ENCODE data around the gene FGF7. TPM values are rescaled to one million over a fixed set of nuclear protein-coding genes. Genes with fewer than 3 reads are reported as not detected.

FGF7 gene
- total and polyA plus RNA-seq, 2 donors (not counting 1 experiment from before 2014, with no cell fraction given) = 61.5 to 488 TPM

- no peaks in the 10 kb centered on the region for H4K20me1 ChIP-seq (ENCODE audit: control insufficient read depth, extremely low read depth, insufficient read depth, low read length)
- no peak overlapping the region for H3K4me3 ChIP-seq (replicated peaks in 1 of 4; ENCODE audit: control extremely low read depth in 1 of 4, insufficient read depth in 1 of 4, low read depth in 3 of 4, low read length in 4 of 4)
- H3K4me1 ChIP-seq (ENCODE audit: control insufficient read depth, extremely low read depth, insufficient read depth, low read length) = peaks cover 13% of the 10 kb centered on the region
- no peaks in the 10 kb centered on the region for H3K9me3 ChIP-seq (ENCODE audit: control insufficient read depth, insufficient read depth, low read depth, low read length)
- DNase-seq (ENCODE audit: low read depth in 2 of 2) = peak in 1 of 2 donors; percentile 42
- no peaks in the 10 kb centered on the region for H3K27me3 ChIP-seq (ENCODE audit: control insufficient read depth, insufficient read depth, low read length)
- no peak overlapping the region for H2AFZ ChIP-seq (ENCODE audit: low read length)
- H3K4me2 ChIP-seq (ENCODE audit: extremely low read depth, insufficient read depth, low read length) = no peak overlapping the region
- no peak overlapping the region for H3K27ac ChIP-seq (ENCODE audit: insufficient read depth, low read length)
- H3K36me3 ChIP-seq (ENCODE audit: control insufficient read depth, insufficient read depth, low read length) = no peaks in the 10 kb centered on the region
- no peaks in the 10 kb centered on the region for H3K79me2 ChIP-seq (ENCODE audit: control insufficient read depth, insufficient read depth, low read length)
- no peak overlapping the region for H3K9ac ChIP-seq (ENCODE audit: insufficient read depth, low read length)
- no peak for TF ChIP-seq CTCF (conservative IDR thresholded peaks at IDR 0.05 in 1 of 2, IDR thresholded peaks at IDR 0.05 in 1 of 2; ENCODE audit: low read depth in 1 of 2, low read length in 2 of 2)
- no peak for TF ChIP-seq EZH2 (IDR thresholded peaks at IDR 0.05; ENCODE audit: low read length, missing control alignments)
Observed at GRCh38 chr15:49494842-49495241, 71.8 kb downstream of the FGF7 start.

GRCh38 chr15:49495993-49496753, 73.1 kb downstream of the FGF7 start:
- DNase-seq (ENCODE audit: low read depth in 2 of 2) = peak; percentile 60 to 77

GRCh38 chr15:49501586-49501985, 78.5 kb downstream of the FGF7 start:
- Histone ChIP-seq H3K36me3 (ENCODE audit: control insufficient read depth, insufficient read depth, low read length) (no peaks in the 10 kb centered on the region), H3K9ac (ENCODE audit: insufficient read depth, low read length) (no peak overlapping the region)

More at GRCh38 chr15:49495993-49496753, 73.1 kb downstream of the FGF7 start:
- no peaks in the 10 kb centered on the region for H3K36me3 ChIP-seq (ENCODE audit: control insufficient read depth, insufficient read depth, low read length)
- peaks cover 13% of the 10 kb centered on the region for H3K4me1 ChIP-seq (ENCODE audit: control insufficient read depth, extremely low read depth, insufficient read depth, low read length)
- no peak overlapping the region for H3K4me3 ChIP-seq (replicated peaks in 1 of 4; ENCODE audit: control extremely low read depth in 1 of 4, insufficient read depth in 1 of 4, low read depth in 3 of 4, low read length in 4 of 4)
- no peaks in the 10 kb centered on the region for H3K9me3 ChIP-seq (ENCODE audit: control insufficient read depth, insufficient read depth, low read depth, low read length)
- no peak overlapping the region for H3K9ac ChIP-seq (ENCODE audit: insufficient read depth, low read length)
- H3K79me2 ChIP-seq (ENCODE audit: control insufficient read depth, insufficient read depth, low read length) = no peaks in the 10 kb centered on the region
- no peak overlapping the region for H3K27ac ChIP-seq (ENCODE audit: insufficient read depth, low read length)
- no peaks in the 10 kb centered on the region for H4K20me1 ChIP-seq (ENCODE audit: control insufficient read depth, extremely low read depth, insufficient read depth, low read length)
- H3K4me2 ChIP-seq (ENCODE audit: extremely low read depth, insufficient read depth, low read length) = no peak overlapping the region
- no peaks in the 10 kb centered on the region for H3K27me3 ChIP-seq (ENCODE audit: control insufficient read depth, insufficient read depth, low read length)
- TF ChIP-seq CTCF (conservative IDR thresholded peaks at IDR 0.05 in 1 of 2, IDR thresholded peaks at IDR 0.05 in 1 of 2; ENCODE audit: low read depth in 1 of 2, low read length in 2 of 2) (no peak), EZH2 (IDR thresholded peaks at IDR 0.05; ENCODE audit: low read length, missing control alignments) (no peak)
- no peak overlapping the region for H2AFZ ChIP-seq (ENCODE audit: low read length)

More at GRCh38 chr15:49501586-49501985, 78.5 kb downstream of the FGF7 start:
- Histone ChIP-seq H3K9me3 (ENCODE audit: control insufficient read depth, insufficient read depth, low read depth, low read length) (no peaks in the 10 kb centered on the region), H3K4me1 (ENCODE audit: control insufficient read depth, extremely low read depth, insufficient read depth, low read length) (peaks cover 2% of the 10 kb centered on the region), H3K4me2 (ENCODE audit: extremely low read depth, insufficient read depth, low read length) (no peak overlapping the region), H3K27ac (ENCODE audit: insufficient read depth, low read length) (no peak overlapping the region), H2AFZ (ENCODE audit: low read length) (no peak overlapping the region), H3K79me2 (ENCODE audit: control insufficient read depth, insufficient read depth, low read length) (no peaks in the 10 kb centered on the region), H3K4me3 (replicated peaks in 1 of 4; ENCODE audit: control extremely low read depth in 1 of 4, insufficient read depth in 1 of 4, low read depth in 3 of 4, low read length in 4 of 4) (no peak overlapping the region), H4K20me1 (ENCODE audit: control insufficient read depth, extremely low read depth, insufficient read depth, low read length) (no peaks in the 10 kb centered on the region), H3K27me3 (ENCODE audit: control insufficient read depth, insufficient read depth, low read length) (no peaks in the 10 kb centered on the region)
- TF ChIP-seq CTCF (conservative IDR thresholded peaks at IDR 0.05 in 1 of 2, IDR thresholded peaks at IDR 0.05 in 1 of 2; ENCODE audit: low read depth in 1 of 2, low read length in 2 of 2) = no peak
- no peak for TF ChIP-seq EZH2 (IDR thresholded peaks at IDR 0.05; ENCODE audit: low read length, missing control alignments)
- no peak for DNase-seq (ENCODE audit: low read depth in 2 of 2)

Measured in fibroblast of lung (primary cell).